ENCODE measurements around the gene KCNQ5. TPM values are rescaled to one million over a fixed set of nuclear protein-coding genes. Genes with fewer than 3 reads are reported as not detected.

The KCNQ5 gene
- total RNA-seq, 1 donor from 2014 or later: 3.9 TPM

- no peak for TF ChIP-seq POLR2AphosphoS5 (IDR thresholded peaks at IDR 0.05; ENCODE audit: insufficient read depth in 1 of 2, low read depth in 1 of 2)
- TF ChIP-seq POLR2A (IDR thresholded peaks at IDR 0.05): no peak
- no peak for TF ChIP-seq CTCF (IDR thresholded peaks at IDR 0.05)
- no peak for DNase-seq (ENCODE audit: extremely low spot score in 2 of 2)
- intact Hi-C loops (cut with DNase I): no loop called here
These were observed 25.6 kb downstream of the KCNQ5 start for GRCh38 chr6:72647489-72647888.

GRCh38 chr6:72649032-72649984 lies 27.4 kb downstream of the KCNQ5 start:
- intact Hi-C loops (cut with DNase I): no loop called here
- no peak for DNase-seq (ENCODE audit: extremely low spot score in 2 of 2)
- no peaks in the 10 kb centered on the region for H3K9me3 ChIP-seq
- no peaks in the 10 kb centered on the region for H3K27me3 ChIP-seq
- no peaks in the 10 kb centered on the region for H3K36me3 ChIP-seq
- H3K4me3 ChIP-seq: no peak overlapping the region
- H3K4me1 ChIP-seq: no peaks in the 10 kb centered on the region
- TF ChIP-seq CTCF (IDR thresholded peaks at IDR 0.05): no peak
- TF ChIP-seq POLR2A (IDR thresholded peaks at IDR 0.05): no peak
- no peak for TF ChIP-seq POLR2AphosphoS5 (IDR thresholded peaks at IDR 0.05; ENCODE audit: insufficient read depth in 1 of 2, low read depth in 1 of 2)
- no peak overlapping the region for H3K27ac ChIP-seq

More at GRCh38 chr6:72647489-72647888, 25.6 kb downstream of the KCNQ5 start:
- Histone ChIP-seq H3K9me3 (no peaks in the 10 kb centered on the region), H3K27ac (no peak overlapping the region), H3K36me3 (no peaks in the 10 kb centered on the region), H3K4me1 (no peaks in the 10 kb centered on the region), H3K4me3 (no peak overlapping the region), H3K27me3 (no peaks in the 10 kb centered on the region)

GRCh38 chr6:72650081-72650745 lies 28.3 kb downstream of the KCNQ5 start:
- Histone ChIP-seq H3K27me3 (no peaks in the 10 kb centered on the region), H3K9me3 (no peaks in the 10 kb centered on the region), H3K36me3 (no peaks in the 10 kb centered on the region), H3K4me1 (no peaks in the 10 kb centered on the region), H3K27ac (no peak overlapping the region), H3K4me3 (no peak overlapping the region)
- intact Hi-C loops (cut with DNase I): no loop called here
- TF ChIP-seq POLR2AphosphoS5 (IDR thresholded peaks at IDR 0.05; ENCODE audit: insufficient read depth in 1 of 2, low read depth in 1 of 2): no peak
- no peak for TF ChIP-seq POLR2A (IDR thresholded peaks at IDR 0.05)
- no peak for TF ChIP-seq CTCF (IDR thresholded peaks at IDR 0.05)
- no peak for DNase-seq (ENCODE audit: extremely low spot score in 2 of 2)

- intact Hi-C loops (cut with DNase I): no loop called here
- no peak overlapping the region for H3K27ac ChIP-seq
- DNase-seq (ENCODE audit: extremely low spot score in 2 of 2): no peak
- no peaks in the 10 kb centered on the region for H3K9me3 ChIP-seq
- TF ChIP-seq POLR2A (IDR thresholded peaks at IDR 0.05) (no peak), CTCF (IDR thresholded peaks at IDR 0.05) (no peak), POLR2AphosphoS5 (IDR thresholded peaks at IDR 0.05; ENCODE audit: insufficient read depth in 1 of 2, low read depth in 1 of 2) (no peak)
- no peaks in the 10 kb centered on the region for H3K36me3 ChIP-seq
- no peaks in the 10 kb centered on the region for H3K27me3 ChIP-seq
- no peaks in the 10 kb centered on the region for H3K4me1 ChIP-seq
- no peak overlapping the region for H3K4me3 ChIP-seq
These were observed 29.3 kb downstream of the KCNQ5 start for GRCh38 chr6:72651174-72651573.

All from vagina (tissue), 2 donors.